ENCODE measurements around the gene HYAL3.
"Not testable (repeated sequence)": the region's sequence is repeated elsewhere in the genome, so short reads cannot be mapped to it uniquely, and the experiment has no call there.

The HYAL3 gene

DNA sequence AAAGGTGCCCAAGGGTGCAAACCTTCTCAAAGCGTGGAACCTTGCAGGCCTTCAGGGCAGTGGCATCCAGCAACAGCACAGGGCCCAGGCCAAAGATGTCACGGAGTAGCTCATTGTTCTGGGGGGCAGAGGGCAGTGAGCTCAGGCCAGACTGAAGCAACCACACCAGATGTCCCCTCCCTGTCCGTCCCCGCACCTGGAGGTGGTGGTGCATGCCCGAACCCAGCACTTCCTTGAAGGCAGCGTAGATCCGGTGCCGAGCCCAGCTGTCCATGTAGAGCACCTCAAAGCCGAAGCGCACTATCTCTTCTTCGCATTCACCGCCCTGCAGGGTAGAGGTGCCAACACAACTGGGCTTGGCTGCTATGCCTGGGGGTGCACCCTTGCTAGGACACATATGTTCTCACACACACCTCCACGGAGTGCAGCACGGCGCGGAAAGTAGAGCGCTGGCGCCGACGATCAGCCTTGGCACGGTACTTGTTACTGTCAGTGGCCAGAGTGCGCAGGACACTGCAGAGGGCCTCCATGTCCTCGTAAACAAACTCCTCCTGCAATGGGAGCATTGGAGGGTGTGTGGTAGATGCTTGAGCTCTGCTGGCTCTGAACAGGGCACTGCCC is 10.7 kb downstream of the HYAL3 start:
- DNase-seq, result no peak

DNA sequence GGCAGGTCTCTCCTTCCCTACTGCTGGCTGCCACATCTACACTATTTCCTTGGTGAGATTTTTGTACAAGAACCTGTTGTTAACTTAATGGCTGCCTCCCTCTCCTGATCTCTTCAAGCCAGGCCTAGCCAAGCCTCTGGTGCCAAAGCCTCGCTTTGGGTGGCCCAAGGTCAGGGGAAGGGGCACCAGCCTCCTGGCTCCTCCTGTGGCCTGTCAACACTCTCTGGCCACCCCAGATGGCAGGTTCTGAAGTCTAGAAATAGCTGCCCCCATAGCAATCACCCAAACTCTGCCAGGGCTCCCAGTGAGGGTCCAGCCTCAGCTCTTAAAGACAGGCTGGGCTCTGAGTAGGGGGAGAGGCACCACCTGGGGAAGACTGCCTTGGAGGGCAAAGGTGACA is 11.9 kb downstream of the HYAL3 start:
- DNase-seq, result no peak

DNA sequence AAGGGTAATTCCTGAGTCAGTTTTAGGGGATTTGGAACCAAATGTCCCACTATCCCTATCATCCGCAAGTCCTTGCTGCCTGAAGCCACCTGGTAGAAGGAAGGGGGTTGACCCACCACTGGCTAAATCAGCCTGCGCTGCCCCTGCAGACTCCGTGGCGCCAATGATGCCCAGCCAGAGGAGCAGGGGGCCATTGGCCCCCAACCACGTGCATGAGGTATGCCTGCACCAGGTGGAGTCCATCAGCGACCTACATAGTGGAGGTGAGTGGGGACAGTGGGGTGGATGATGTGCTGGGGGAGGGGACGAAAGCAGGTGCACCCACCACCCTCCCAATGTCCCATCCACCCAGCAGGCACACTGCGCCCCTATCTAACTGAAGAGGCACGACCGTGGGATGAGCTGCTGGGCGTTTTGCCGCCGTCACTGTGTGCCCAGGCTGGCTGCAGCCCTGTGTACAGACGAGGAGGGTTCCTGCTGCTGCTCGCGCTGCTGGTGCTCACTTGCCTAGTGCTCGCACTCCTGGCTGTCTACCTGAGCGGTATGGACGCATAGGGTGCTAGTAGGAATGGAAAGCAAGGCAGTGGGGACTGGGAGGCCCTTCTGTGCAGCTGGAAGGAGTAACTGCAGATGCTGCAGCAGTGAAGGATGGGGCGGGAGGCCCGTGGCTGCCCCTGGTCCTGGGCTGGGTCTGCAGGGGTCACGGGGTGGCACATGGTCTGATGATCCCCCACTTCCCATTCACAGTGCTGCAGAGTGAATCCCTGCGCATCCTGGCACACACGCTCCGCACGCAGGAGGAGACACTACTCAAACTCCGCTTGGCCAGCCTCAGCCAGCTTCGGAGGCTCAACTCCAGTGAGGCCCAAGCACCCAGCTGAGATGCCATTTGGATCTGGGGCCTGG is 12.6 kb downstream of the HYAL3 start:
- DNase-seq, result no peak

DNA sequence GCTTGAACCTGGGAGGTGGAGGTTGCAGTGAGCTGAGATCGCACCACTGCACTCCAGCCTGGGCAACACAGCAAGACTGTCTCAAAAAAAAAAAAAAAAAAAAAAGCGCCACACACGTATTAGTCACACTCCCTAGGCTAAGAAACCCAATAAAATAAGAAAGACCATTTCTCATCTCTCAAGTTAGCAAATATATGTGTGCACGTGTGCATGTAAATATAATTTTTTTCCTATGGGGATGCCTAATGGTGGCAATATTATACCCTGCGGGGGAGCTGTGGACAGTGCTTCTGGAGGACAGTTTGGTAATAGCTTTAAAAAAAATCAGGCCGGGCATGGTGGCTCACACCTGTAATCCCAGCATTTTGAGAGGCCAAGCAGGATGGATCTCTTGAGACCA is 15.1 kb downstream of the HYAL3 start:
- not testable (repeated sequence) for DNase-seq

DNA sequence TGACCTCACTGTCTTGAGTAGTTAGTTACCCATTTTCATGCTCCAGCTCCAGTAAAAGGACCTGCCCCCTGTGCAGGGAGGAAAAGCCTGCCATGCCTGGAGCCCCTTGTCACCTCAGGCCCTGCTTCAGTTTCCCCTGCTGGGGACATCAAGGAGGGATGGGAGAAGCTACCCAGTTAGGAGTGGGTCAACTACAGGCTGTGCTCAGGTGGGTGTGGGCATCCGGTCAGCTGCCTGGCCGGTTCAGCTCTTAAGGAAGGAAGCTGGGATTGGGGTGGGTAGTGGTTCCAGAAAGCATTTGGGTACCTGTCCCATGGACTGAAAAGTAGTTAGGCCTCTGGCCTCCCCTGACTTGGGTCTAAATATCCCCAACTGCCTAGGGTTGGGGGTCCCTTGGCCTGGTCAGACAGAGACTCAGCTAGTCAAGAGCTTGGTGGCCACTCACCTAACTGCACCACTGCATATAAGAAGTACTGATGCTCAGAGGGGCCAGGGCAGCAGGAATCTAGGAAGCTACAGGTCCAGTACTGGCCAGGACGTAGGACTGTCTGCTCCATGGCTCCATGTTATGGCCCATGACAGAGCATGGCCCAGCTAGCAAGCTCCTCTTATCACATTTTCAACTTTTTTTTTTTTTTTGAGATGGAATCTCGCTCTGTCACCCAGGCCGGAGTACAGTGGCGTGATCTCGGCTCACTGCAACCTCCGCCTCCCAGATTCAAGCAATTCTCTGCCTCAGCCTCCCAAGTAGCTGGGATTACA is 19.8 kb downstream of the HYAL3 start:
- no peak for DNase-seq

DNA sequence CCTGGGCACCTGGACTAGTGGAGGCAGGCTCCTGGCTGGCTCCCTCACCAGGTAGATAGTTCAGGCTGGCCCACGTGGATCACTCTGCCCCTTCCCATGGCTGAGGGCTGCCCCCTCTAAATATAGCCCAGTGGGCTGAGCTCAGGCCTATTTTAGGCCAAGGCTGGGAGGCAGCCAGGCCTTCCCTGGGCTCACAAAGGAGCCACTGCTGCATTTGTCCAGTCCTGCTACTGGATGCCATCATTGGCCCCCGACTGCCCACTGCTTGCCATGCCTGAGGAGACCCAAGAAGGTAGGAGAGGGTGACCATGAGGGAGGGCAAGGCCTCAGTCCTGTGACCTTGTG is 20.4 kb downstream of the HYAL3 start, which contains the start of gene LSMEM2:
Gene LSMEM2 (plus strand): TSS at position 208 of the 345 bp plus-strand sequence. CDS start 27 bp downstream, at position 235.
- DNase-seq, result no peak

DNA sequence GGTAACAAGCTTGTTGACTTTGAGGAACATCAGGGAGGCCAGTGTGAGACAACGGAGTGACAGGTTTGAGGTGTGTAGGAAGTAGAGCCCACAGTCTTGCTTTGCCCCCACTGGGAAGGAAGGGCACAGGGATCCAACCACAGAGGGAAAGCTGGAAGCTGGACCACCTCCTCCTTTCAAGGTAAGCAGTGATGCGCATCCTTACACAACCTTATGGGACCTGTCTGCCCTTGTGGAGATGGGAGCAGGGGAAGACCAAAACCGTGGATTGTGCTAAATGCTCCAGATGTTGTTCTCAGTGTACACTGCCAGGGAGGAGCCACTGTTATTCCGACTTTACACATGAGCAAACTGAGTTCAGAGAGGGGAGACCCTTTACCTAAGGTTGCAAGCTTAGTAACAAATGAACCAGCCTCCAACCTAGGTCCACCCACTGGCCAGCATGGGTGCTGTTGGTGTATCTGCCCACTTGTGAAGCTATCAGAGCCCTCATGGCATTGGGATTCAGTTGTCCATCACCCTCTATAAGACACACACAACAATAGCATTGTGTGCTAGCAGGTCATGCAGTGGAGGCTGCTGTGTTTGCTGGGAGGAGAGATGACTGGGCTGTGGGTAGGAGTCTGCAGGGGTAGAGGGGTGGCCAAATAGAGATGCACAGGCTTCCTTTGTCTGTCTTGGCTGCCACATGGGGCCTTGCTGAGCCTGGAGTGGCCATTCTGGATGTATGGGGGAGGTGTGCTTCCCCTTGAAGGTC is 20.9 kb downstream of the HYAL3 start:
- no peak for DNase-seq

DNA sequence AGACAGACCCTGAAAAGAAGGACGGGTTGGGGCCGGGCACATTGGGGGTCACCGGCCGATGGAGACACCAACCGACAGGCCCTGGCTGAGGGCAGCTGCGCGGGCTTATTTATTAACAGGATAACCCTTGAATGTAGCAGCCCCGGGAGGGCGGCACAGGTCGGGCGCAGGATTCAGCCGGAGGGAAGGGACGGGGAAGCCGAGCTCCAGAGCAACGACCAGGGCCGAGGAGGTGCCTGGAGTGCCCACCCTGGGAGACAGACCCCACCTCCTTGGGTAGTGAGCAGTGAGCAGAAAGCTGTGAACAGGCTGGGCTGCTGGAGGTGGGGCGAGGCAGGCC is 22.5 kb downstream of the HYAL3 start:
- no peak for DNase-seq

DNA sequence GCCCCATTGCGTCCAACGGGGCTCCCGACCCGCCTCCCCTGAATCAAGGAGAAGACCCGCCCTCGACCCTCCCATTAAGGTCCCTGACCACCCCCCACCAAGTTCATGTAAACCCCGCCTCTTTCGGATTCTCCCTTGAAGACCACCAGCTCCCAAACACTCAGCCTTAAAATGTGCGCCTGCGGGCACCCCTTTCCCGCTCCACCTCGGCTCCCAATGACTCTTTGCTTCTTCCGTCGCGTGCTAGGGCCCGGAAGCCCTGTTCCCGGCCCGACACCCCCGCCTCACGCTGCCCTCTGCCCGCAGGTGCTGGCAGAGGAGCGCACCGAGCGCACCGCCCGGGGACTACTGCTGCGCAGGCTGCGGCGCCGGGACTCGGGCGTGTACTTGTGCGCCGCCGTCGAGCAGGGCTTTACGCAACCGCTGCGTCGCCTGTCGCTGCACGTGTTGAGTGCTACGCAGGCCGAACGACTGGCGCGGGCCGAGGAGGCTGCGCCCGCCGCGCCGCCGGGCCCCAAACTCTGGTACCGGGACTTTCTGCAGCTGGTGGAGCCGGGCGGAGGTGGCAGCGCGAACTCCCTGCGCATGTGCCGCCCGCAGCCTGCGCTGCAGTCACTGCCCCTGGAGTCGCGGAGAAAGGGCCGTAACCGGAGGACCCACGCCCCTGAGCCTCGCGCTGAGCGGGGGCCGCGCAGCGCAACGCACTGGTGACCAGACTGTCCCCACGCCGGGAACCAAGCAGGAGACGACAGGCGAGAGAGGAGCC is 23.0 kb downstream of the HYAL3 start:
- DNase-seq, result peak; percentile 14 to 17

DNA sequence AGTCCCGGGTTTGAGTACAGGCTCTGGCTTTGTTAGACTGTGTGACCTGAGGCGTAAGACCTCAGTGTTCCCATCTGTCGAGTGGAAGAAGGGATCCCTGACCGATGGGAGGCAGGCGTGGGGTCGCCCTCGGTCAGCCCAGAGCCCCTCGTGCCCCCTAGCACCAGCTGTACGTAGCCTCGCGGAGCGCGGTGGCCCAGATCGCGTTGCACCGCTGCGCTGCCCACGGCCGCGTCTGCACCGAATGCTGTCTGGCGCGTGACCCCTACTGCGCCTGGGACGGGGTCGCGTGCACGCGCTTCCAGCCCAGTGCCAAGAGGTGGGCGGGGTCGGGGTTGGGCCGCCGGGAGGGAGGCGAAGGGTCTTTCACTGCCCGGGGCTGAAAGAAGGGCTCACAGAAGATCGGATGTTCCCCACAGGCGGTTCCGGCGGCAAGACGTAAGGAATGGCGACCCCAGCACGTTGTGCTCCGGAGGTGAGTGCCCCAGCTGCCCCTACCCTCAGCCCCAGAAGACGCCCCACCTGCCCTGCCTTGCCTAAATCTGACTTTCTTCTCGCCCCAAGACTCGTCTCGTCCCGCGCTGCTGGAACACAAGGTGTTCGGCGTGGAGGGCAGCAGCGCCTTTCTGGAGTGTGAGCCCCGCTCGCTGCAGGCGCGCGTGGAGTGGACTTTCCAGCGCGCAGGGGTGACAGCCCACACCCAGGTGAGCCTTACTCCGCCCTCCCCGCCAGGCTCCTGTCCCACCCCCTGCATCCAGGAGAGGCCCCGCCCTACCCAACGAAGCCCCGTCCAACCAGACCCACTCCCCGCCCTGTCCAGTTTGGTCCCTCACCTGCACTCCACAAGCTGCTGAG is 23.8 kb downstream of the HYAL3 start:
- DNase-seq, result no peak

DNA sequence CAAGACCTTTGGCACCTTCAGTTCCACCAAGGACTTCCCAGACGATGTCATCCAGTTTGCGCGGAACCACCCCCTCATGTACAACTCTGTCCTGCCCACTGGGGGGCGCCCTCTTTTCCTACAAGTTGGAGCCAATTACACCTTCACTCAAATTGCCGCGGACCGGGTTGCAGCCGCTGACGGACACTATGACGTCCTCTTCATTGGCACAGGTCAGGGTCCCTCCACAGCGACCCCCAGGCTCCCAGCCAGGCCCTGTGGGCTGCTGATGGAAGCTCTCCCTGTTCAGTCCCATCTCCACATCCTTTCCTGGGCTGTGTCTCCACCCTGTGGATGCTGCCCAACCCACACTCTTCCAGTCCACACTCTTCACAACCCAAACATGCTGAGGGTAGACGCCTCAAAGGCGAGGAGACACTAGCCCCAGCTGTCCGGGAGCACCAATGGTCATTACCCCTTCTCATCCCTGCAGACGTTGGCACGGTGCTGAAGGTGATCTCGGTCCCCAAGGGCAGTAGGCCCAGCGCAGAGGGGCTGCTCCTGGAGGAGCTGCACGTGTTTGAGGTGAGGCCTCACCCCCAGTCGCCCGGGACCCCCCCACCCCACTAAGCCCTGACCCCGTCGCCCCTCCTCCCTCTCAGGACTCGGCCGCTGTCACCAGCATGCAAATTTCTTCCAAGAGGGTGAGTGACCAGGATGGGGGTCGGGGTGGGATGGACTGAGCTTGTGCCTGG is 24.7 kb downstream of the HYAL3 start:
- peak; percentile 39 to 56 for DNase-seq

DNA sequence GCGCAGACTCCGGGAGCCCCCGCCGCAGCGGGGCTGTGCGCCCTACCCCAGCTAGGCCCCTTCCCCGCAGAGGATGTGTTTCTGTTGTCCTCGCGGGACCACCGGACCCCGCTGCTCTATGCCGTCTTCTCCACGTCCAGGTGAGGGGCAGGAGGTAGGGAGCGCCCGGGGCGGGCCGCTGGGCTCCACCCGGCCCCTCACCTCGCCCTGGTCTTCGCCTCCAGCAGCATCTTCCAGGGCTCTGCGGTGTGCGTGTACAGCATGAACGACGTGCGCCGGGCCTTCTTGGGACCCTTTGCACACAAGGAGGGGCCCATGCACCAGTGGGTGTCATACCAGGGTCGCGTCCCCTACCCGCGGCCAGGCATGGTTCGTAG is 25.5 kb downstream of the HYAL3 start:
- DNase-seq, result no peak

DNA sequence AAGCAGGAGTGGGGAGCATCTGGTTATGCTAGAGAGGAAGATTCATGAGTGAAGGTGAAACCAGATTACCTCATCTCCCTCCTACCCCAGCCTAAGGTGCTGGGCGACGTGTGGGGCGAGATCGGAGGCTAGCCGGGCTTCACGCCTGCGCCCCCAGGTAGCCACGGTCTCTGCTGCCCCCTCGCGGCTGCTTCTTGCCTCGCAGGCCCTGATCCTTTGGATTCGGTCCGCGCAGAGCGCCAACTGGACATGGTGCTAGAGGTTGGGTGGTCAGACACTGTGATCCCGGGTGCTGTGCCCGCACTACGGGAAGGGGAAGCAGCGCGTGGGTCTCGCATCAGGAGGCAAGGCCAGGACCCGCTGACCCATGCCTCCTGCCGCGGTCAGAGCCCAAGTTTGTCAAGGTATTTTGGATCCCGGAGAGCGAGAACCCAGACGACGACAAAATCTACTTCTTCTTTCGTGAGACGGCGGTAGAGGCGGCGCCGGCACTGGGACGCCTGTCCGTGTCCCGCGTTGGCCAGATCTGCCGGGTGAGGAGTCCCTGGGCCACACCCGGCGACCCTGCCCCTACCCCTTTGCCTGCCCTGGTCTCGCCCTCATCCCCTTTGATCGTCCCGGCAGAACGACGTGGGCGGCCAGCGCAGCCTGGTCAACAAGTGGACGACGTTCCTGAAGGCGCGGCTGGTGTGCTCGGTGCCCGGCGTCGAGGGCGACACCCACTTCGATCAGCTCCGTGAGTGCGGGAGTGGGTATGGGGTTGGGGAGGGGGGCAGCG is 26.1 kb downstream of the HYAL3 start:
- DNase-seq, result peak; percentile 33 to 74

DNA sequence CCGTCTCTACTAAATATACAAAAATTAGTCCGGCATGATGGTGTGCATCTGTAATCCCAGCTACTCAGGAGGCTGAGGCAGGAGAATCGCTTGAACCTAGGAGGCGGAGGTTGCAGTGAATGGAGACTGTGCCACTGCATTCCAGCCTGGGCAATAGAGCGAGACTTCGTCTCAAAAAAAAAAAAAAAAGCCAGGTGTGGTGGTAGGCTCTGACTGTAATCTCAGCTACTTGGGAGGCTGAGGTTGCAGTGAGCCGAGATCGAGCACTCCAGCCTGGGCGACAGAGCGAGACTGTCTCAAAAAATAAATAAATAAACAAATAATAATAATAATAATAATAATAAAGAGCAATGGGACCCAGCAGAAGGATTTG is 26.7 kb downstream of the HYAL3 start:
- DNase-seq, result not testable (repeated sequence)

DNA sequence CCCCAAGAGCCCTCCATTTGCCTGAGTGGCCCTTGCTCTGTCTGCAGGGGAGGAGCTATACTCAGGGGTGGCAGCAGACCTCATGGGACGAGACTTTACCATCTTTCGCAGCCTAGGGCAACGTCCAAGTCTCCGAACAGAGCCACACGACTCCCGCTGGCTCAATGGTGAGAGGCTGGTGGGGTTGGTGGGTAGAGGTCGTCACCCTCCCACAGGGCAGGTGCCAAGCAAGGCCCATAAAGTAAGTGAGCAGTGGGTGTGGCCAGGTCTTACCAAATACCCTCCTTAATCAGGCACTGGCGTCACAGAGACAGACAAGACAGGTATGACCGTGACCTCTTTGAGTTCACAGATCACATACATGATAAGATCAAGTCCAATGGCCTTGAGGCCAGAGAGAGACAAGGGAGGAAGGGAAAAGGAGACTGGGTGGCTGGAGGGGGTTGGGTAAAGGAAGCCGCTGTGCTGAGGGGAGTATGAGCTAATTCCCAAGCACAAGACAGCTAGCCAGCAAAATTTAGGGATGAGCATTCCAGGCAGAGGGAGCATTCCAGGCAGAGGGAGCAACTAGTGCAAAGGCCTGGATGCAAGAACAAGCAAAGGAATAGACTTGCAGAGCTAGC is 27.8 kb downstream of the HYAL3 start:
- no peak for DNase-seq

DNA sequence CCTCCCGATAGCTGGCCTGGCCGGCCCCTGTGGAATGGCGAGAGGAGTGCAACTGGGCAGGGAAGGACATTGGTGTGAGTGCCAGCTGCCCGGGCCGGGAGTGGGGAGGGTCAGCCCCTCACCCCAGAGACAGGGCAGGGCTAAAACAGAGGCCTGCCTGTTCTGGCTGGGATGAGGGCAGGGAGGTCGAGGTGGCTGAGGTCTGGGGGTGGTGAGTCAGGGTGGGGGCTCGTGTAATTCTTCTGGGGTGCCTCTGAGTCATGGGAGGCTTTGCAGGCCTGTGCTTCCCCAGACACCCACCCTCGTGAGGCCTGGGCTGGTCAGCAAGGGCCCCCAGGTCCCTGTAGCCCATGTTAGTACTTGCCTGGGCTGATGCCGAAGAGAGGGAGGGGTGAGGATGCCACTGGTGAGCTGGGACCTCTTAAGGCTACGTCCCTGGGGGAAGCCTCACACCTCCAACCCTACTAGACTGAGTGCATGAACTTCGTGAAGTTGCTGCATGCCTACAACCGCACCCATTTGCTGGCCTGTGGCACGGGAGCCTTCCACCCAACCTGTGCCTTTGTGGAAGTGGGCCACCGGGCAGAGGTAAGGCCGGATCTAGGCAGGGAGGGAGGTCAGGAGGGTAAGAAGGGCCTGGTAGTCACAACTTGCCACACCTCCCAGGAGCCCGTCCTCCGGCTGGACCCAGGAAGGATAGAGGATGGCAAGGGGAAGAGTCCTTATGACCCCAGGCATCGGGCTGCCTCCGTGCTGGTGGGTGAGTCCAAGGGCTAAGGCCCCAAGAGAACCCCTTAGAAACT is 28.6 kb downstream of the HYAL3 start:
- no peak for DNase-seq

DNA sequence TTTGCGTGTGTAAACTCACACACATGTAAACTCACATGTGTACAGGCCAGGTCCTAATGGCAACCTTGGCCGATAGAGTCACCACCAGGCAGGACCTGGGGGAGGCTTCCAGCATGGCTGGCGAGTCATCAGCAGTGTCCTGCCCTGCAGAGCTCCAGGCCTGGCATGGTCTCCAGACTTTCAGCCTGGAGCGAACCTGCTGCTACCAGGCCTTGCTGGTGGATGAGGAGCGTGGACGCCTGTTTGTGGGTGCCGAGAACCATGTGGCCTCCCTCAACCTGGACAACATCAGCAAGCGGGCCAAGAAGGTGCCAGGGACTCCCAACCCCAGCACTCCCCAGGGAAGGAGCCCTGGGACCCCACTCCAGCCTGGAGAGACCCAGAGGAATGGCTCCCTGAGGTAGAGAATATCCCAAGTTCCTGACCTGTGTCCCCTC is 29.2 kb downstream of the HYAL3 start:
- DNase-seq, result no peak

DNA sequence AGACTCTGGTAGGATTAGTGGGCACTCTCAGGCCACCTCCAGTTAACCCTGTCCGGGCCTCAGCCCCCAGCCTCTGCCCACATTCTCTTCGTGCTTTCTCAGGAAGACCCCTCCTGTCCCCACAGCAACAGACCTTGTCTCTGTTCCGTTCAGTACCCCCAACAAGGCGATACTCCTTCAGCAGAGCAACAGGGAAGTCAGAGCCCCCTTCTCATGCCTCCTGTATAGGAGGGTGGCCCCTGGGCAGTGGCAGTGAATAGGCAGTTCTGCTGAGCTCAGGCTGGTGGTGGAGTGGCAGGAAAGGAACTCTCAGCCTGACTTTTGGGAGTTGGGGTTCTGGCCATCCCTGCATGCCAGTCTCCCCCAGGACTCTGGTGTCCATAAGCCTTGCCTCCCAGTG is 29.7 kb downstream of the HYAL3 start:
- DNase-seq, result no peak

All from NCI-H1930 (cell line).